ENCODE results near the gene ING5.

The ING5 gene

DNA sequence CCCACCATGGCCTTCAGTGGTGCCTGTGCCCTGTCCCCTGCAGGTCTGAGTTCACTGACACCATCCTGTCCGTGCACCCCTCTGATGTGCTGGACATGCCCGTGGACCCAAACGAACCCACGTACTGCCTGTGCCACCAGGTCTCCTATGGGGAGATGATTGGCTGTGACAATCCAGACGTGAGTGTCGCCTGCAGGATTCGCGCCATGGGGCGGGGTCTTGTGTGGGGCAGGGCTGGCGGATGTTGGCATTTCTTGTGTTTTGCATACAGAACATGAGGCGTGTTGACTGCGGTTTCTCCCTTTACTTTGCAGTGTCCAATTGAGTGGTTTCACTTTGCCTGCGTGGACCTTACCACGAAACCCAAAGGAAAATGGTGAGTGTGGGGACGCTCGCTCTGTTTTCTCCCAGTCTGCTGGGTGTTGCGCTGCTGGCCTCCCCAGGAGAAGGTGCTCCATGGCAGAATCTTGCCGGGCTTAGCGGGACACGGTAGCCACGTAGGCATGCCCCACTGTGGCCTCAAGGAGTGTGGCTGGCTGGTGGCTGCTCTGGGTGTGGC, 21.1 kb downstream of the ING5 start:
- H3K27ac ChIP-seq (ENCODE audit: low read length, poor library complexity, severe bottlenecking) = no peak overlapping the region
- no peak overlapping the region for H4K8ac ChIP-seq (ENCODE audit: low read length)
- H2BK5ac ChIP-seq (ENCODE audit: low read depth, low read length, poor library complexity, severe bottlenecking) = no peak overlapping the region
- H2AFZ ChIP-seq (ENCODE audit: low read depth, low read length) = no peak overlapping the region
- H3K27me3 ChIP-seq (ENCODE audit: control insufficient read depth in 1 of 2, insufficient read depth in 1 of 2, low read length in 2 of 2) = no peaks in the 10 kb centered on the region
- no peak overlapping the region for H2BK15ac ChIP-seq (ENCODE audit: low read depth, poor library complexity, severe bottlenecking)
- no peak overlapping the region for H3K4me3 ChIP-seq (ENCODE audit: insufficient read depth in 1 of 2, low read depth in 1 of 2, low read length in 2 of 2)
- no peak overlapping the region for H3K4ac ChIP-seq (ENCODE audit: low read depth in 1 of 2, low read length in 2 of 2)
- no peak overlapping the region for H2BK12ac ChIP-seq (ENCODE audit: low read length in 2 of 2)
- H3K79me1 ChIP-seq (replicated peaks; ENCODE audit: low read length, poor library complexity, severe bottlenecking) = peaks cover 34% of the 10 kb centered on the region
- H3K4me1 ChIP-seq (ENCODE audit: control insufficient read depth, insufficient read depth, low read depth, low read length) = peaks cover 6% of the 10 kb centered on the region
- no peak overlapping the region for H3K4me2 ChIP-seq (ENCODE audit: low read length, poor library complexity, severe bottlenecking)
- H3K14ac ChIP-seq (ENCODE audit: low read length in 2 of 2) = no peak overlapping the region
- peaks cover 74 to 81% of the 10 kb centered on the region in 2 experiments for H3K36me3 ChIP-seq (ENCODE audit: control insufficient read depth in 1 of 2, insufficient read depth in 2 of 2, low read depth in 1 of 2, low read length in 2 of 2)
- H2BK120ac ChIP-seq (ENCODE audit: low read depth, low read length) = no peak overlapping the region
- WGBS = 98% methylated on average over 21 of the region's 21 CpGs
- no peak overlapping the region for H3K9ac ChIP-seq (ENCODE audit: low read length)
- no peak overlapping the region for H2AK5ac ChIP-seq (ENCODE audit: low read length, severe bottlenecking)
- peak overlapping the region; percentile 46 for H4K91ac ChIP-seq (ENCODE audit: low read length)
- H3K23ac ChIP-seq (ENCODE audit: low read length in 2 of 2) = no peak overlapping the region
- no peak overlapping the region for H3K18ac ChIP-seq (ENCODE audit: low read depth in 1 of 2, low read length in 2 of 2)
- no peak for DNase-seq
- H3K9me3 ChIP-seq (ENCODE audit: control insufficient read depth, low read length) = peaks cover 9% of the 10 kb centered on the region

DNA sequence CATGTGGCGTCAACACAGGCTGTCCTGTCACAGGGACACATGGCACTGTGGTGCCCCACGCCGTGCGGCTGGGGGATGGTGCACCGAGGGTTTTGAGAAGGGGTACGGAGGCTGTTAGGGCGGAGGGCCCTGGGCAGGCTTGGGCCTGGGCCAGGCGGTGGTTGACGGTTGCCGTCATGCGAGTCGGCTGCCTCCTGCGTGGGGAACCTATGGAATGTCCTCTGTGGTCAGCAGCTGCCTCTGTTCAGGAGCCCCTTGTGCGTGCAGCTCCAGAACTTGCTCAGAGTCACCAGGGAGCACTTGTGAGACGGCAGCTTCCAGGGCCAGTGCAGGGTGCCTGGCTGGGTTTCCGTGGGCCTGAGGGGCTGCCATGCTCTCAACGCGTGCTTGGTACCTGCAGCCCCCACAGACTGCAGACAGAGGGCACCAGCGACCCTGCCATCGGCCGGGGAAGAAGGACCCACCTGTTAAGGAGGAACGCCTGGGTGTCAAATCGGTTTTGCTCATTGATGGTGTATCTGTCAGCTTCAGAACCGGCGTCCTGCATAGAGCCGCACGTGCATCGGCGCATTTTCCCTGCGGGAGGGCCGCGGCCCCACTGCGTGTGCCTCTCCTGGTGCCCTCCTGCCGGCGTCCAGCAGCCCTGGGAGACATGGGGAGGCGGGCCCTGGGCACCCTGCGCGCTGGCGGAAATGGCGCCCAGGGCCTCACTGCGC, 22.6 kb downstream of the ING5 start:
- Histone ChIP-seq H3K23ac (ENCODE audit: low read length in 2 of 2) (no peak overlapping the region), H3K9ac (ENCODE audit: low read length) (no peak overlapping the region), H3K18ac (ENCODE audit: low read depth in 1 of 2, low read length in 2 of 2) (no peak overlapping the region), H3K9me3 (ENCODE audit: control insufficient read depth, low read length) (peaks cover 9% of the 10 kb centered on the region), H2AFZ (ENCODE audit: low read depth, low read length) (no peak overlapping the region), H3K4ac (ENCODE audit: low read depth in 1 of 2, low read length in 2 of 2) (no peak overlapping the region), H2AK5ac (ENCODE audit: low read length, severe bottlenecking) (no peak overlapping the region), H4K8ac (ENCODE audit: low read length) (no peak overlapping the region), H3K36me3 (ENCODE audit: control insufficient read depth in 1 of 2, insufficient read depth in 2 of 2, low read depth in 1 of 2, low read length in 2 of 2) (peaks cover 64 to 79% of the 10 kb centered on the region in 2 experiments), H2BK5ac (ENCODE audit: low read depth, low read length, poor library complexity, severe bottlenecking) (no peak overlapping the region), H3K14ac (ENCODE audit: low read length in 2 of 2) (no peak overlapping the region), H3K4me3 (ENCODE audit: insufficient read depth in 1 of 2, low read depth in 1 of 2, low read length in 2 of 2) (no peak overlapping the region), H3K27me3 (ENCODE audit: control insufficient read depth in 1 of 2, insufficient read depth in 1 of 2, low read length in 2 of 2) (no peaks in the 10 kb centered on the region), H2BK120ac (ENCODE audit: low read depth, low read length) (no peak overlapping the region), H3K4me1 (ENCODE audit: control insufficient read depth, insufficient read depth, low read depth, low read length) (peaks cover 8% of the 10 kb centered on the region), H2BK15ac (ENCODE audit: low read depth, poor library complexity, severe bottlenecking) (no peak overlapping the region), H3K4me2 (ENCODE audit: low read length, poor library complexity, severe bottlenecking) (no peak overlapping the region), H3K27ac (ENCODE audit: low read length, poor library complexity, severe bottlenecking) (no peak overlapping the region), H3K79me1 (replicated peaks; ENCODE audit: low read length, poor library complexity, severe bottlenecking) (peaks cover 31% of the 10 kb centered on the region), H4K91ac (ENCODE audit: low read length) (no peak overlapping the region), H2BK12ac (ENCODE audit: low read length in 2 of 2) (no peak overlapping the region)
- DNase-seq = no peak
- 94% methylated on average over 41 of the region's 41 CpGs for WGBS

DNA sequence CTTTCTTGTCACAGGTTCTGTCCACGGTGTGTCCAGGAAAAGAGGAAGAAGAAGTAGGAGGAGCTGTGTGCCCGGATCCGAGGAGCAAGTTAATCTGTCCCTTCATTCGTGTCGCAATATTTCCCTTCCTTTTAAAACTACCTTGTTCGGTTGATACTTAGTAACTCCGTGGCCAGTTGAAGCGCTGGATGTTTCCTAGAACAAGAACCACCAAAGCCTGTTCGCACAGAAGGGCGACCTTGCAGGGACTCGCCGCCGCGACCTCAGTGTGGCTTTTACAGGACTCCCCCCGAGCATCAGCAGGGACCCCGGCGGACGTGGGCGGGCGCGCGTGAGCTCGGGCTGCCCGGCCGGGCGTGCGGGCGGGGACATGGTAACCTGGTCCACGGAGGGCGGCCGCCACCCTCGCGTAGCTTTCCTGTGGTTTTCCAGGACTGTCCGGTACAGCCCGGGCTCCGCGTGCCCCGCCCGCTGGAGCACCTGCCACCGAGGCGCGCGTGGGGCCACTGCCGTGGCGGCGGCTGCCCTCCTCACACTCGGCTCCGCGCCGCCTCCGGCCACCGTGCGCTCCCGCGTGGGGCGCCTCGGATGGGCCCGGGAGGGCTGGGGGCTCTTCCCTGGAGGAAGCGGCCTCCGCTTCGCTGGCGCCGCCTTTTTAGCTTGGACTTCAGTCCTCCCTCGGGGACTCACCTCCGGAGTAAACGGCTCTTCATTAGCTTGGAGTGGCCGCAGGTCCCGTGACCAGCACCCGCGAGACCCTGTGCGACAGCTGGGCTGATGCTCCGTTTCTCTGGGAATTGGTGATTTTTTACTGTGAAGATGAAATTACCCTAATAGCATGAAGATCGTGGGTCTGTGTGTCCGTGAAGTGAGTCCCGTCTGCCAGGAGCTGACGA, 23.4 kb downstream of the ING5 start:
- no peak overlapping the region for H3K18ac ChIP-seq (ENCODE audit: low read depth in 1 of 2, low read length in 2 of 2)
- H2BK5ac ChIP-seq (ENCODE audit: low read depth, low read length, poor library complexity, severe bottlenecking) = no peak overlapping the region
- H3K14ac ChIP-seq (ENCODE audit: low read length in 2 of 2) = no peak overlapping the region
- no peak overlapping the region for H3K23ac ChIP-seq (ENCODE audit: low read length in 2 of 2)
- peaks cover 29% of the 10 kb centered on the region for H3K79me1 ChIP-seq (replicated peaks; ENCODE audit: low read length, poor library complexity, severe bottlenecking)
- no peak overlapping the region for H4K8ac ChIP-seq (ENCODE audit: low read length)
- H2BK120ac ChIP-seq (ENCODE audit: low read depth, low read length) = no peak overlapping the region
- no peak overlapping the region for H3K9ac ChIP-seq (ENCODE audit: low read length)
- H2AK5ac ChIP-seq (ENCODE audit: low read length, severe bottlenecking) = no peak overlapping the region
- no peak overlapping the region for H3K4me3 ChIP-seq (ENCODE audit: insufficient read depth in 1 of 2, low read depth in 1 of 2, low read length in 2 of 2)
- H2BK15ac ChIP-seq (ENCODE audit: low read depth, poor library complexity, severe bottlenecking) = no peak overlapping the region
- H2AFZ ChIP-seq (ENCODE audit: low read depth, low read length) = no peak overlapping the region
- no peak overlapping the region for H3K4me2 ChIP-seq (ENCODE audit: low read length, poor library complexity, severe bottlenecking)
- no peak overlapping the region for H3K4ac ChIP-seq (ENCODE audit: low read depth in 1 of 2, low read length in 2 of 2)
- WGBS = 98% methylated on average over 75 of the region's 76 CpGs
- H3K27me3 ChIP-seq (ENCODE audit: control insufficient read depth in 1 of 2, insufficient read depth in 1 of 2, low read length in 2 of 2) = no peaks in the 10 kb centered on the region
- H3K9me3 ChIP-seq (ENCODE audit: control insufficient read depth, low read length) = peaks cover 9% of the 10 kb centered on the region
- no peak overlapping the region for H4K91ac ChIP-seq (ENCODE audit: low read length)
- no peak overlapping the region for H3K27ac ChIP-seq (ENCODE audit: low read length, poor library complexity, severe bottlenecking)
- no peak overlapping the region for H2BK12ac ChIP-seq (ENCODE audit: low read length in 2 of 2)
- DNase-seq = no peak
- peaks cover 8% of the 10 kb centered on the region for H3K4me1 ChIP-seq (ENCODE audit: control insufficient read depth, insufficient read depth, low read depth, low read length)
- peaks cover 56 to 71% of the 10 kb centered on the region in 2 experiments for H3K36me3 ChIP-seq (ENCODE audit: control insufficient read depth in 1 of 2, insufficient read depth in 2 of 2, low read depth in 1 of 2, low read length in 2 of 2)

DNA sequence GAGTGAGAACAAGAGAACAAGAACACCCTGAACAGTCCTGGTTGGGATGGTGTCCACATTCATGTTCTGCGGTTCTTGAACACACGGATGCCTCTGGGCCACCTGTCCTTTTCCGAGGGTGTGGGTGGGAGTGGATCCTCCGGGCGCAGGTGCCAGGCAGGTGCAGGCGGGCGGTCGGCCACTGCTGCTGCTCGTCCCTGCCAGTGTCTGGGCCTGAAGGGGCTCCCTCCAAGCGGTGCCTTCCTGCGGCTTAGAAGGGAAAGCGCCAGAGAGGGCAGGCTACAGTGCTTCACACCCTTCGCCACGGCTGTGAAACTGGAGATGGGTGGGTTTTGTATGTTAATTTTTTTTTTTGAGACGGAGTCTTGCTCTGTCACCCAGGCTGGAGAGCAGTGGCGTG, 24.6 kb downstream of the ING5 start:
- no peak overlapping the region for H2AFZ ChIP-seq (ENCODE audit: low read depth, low read length)
- H3K9me3 ChIP-seq (ENCODE audit: control insufficient read depth, low read length) = peaks cover 9% of the 10 kb centered on the region
- no peaks in the 10 kb centered on the region for H3K27me3 ChIP-seq (ENCODE audit: control insufficient read depth in 1 of 2, insufficient read depth in 1 of 2, low read length in 2 of 2)
- H2AK5ac ChIP-seq (ENCODE audit: low read length, severe bottlenecking) = no peak overlapping the region
- no peak overlapping the region for H4K91ac ChIP-seq (ENCODE audit: low read length)
- H2BK5ac ChIP-seq (ENCODE audit: low read depth, low read length, poor library complexity, severe bottlenecking) = no peak overlapping the region
- WGBS = 97% methylated on average over 16 of the region's 16 CpGs
- H2BK120ac ChIP-seq (ENCODE audit: low read depth, low read length) = no peak overlapping the region
- no peak overlapping the region for H2BK15ac ChIP-seq (ENCODE audit: low read depth, poor library complexity, severe bottlenecking)
- H2BK12ac ChIP-seq (ENCODE audit: low read length in 2 of 2) = no peak overlapping the region
- no peak overlapping the region for H4K8ac ChIP-seq (ENCODE audit: low read length)
- no peak overlapping the region for H3K4me2 ChIP-seq (ENCODE audit: low read length, poor library complexity, severe bottlenecking)
- H3K4me1 ChIP-seq (ENCODE audit: control insufficient read depth, insufficient read depth, low read depth, low read length) = peaks cover 8% of the 10 kb centered on the region
- H3K27ac ChIP-seq (ENCODE audit: low read length, poor library complexity, severe bottlenecking) = no peak overlapping the region
- H3K4ac ChIP-seq (ENCODE audit: low read depth in 1 of 2, low read length in 2 of 2) = no peak overlapping the region
- no peak for DNase-seq
- H3K18ac ChIP-seq (ENCODE audit: low read depth in 1 of 2, low read length in 2 of 2) = no peak overlapping the region
- peaks cover 20% of the 10 kb centered on the region for H3K79me1 ChIP-seq (replicated peaks; ENCODE audit: low read length, poor library complexity, severe bottlenecking)
- H3K14ac ChIP-seq (ENCODE audit: low read length in 2 of 2) = no peak overlapping the region
- H3K9ac ChIP-seq (ENCODE audit: low read length) = no peak overlapping the region
- peaks cover 44 to 61% of the 10 kb centered on the region in 2 experiments for H3K36me3 ChIP-seq (ENCODE audit: control insufficient read depth in 1 of 2, insufficient read depth in 2 of 2, low read depth in 1 of 2, low read length in 2 of 2)
- H3K23ac ChIP-seq (ENCODE audit: low read length in 2 of 2) = no peak overlapping the region
- H3K4me3 ChIP-seq (ENCODE audit: insufficient read depth in 1 of 2, low read depth in 1 of 2, low read length in 2 of 2) = no peak overlapping the region
